Measurements from ENCODE around the gene STARD10. TPM values are rescaled to one million over a fixed set of nuclear protein-coding genes. Genes with fewer than 3 reads are reported as not detected.
A peak's percentile ranks its signal among the peaks of the same experiment; 100 is the strongest.

The STARD10 gene
- total and polyA plus RNA-seq, 2 donors from 2014 or later = 40.7 to 127 TPM

DNA sequence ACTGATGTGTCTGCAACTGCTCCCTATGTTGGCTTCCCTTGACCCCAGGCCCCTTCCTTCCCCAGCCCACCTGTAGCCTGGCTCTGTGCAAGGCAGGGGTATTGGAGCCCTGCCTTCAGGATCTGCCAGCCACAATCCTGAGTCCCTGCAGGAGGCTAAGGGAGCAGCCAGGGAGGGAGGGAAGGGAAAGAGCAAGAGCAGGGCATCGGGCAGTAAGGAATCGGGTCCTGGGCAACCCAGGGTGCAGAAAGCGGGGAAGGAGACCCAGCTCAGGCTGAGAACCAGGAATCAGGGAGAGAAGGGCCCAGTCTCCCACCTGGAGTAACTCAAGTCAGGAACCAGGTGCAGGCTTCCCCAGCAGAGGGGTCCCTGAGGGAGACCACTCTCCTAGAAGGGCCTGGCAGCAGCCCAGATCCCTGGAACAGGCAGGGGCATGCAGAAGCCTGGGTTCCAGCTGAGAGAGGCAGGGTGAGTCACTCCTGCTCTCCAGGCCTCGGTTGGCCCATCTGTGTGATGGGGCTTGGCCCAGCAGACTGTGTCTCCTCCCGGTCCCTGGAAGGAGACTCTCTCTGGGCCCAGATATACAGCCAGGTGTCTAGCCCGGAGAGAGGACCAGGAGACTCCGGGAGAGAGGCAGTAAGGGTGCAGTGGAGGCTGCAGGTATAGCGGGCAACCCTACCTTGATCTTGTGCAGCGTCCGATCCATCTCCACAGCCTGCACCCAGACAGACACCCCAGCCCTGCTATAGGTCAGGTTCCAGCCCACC, 13.4 kb downstream of the STARD10 start:
- H3K4me3 ChIP-seq (ENCODE audit: low read length in 3 of 3) = peak overlapping the region; percentile 38 to 71 (median 60)
- no peaks in the 10 kb centered on the region for H3K9me3 ChIP-seq (ENCODE audit: control insufficient read depth in 2 of 3, insufficient read depth in 1 of 3, low read length in 3 of 3)
- H3K27me3 ChIP-seq (ENCODE audit: control insufficient read depth, insufficient read depth, low read length) = no peaks in the 10 kb centered on the region
- intact Hi-C loops (cut with DNase I) = loop anchor here (10.0 kb wide), 1 partner anchor 46 kb away; no protein-coding TSS in a partner anchor
- peak overlapping the region in 2 of 3 donors; percentile 35 to 72 for H3K9ac ChIP-seq (ENCODE audit: low read length in 3 of 3)
- H3K27ac ChIP-seq (ENCODE audit: low read depth in 2 of 2, low read length in 2 of 2) = peak overlapping the region; percentile 61 to 71
- DNase-seq (no peak), FAIRE-seq (no peak)
- no peaks in the 10 kb centered on the region for H3K36me3 ChIP-seq (ENCODE audit: control insufficient read depth in 2 of 3, insufficient read depth in 3 of 3, low read length in 3 of 3)
- H3K4me1 ChIP-seq (ENCODE audit: control insufficient read depth in 2 of 3, insufficient read depth in 2 of 3, low read depth in 1 of 3, low read length in 3 of 3) = peaks cover 0 to 58% (median 19%) of the 10 kb centered on the region in 3 donors
- TF ChIP-seq, protein P1, sequence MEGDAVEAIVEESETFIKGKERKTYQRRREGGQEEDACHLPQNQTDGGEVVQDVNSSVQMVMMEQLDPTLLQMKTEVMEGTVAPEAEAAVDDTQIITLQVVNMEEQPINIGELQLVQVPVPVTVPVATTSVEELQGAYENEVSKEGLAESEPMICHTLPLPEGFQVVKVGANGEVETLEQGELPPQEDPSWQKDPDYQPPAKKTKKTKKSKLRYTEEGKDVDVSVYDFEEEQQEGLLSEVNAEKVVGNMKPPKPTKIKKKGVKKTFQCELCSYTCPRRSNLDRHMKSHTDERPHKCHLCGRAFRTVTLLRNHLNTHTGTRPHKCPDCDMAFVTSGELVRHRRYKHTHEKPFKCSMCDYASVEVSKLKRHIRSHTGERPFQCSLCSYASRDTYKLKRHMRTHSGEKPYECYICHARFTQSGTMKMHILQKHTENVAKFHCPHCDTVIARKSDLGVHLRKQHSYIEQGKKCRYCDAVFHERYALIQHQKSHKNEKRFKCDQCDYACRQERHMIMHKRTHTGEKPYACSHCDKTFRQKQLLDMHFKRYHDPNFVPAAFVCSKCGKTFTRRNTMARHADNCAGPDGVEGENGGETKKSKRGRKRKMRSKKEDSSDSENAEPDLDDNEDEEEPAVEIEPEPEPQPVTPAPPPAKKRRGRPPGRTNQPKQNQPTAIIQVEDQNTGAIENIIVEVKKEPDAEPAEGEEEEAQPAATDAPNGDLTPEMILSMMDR (IDR thresholded peaks at IDR 0.05; ENCODE audit: borderline replicate concordance, extremely low read depth, insufficient read depth) = no peak

DNA sequence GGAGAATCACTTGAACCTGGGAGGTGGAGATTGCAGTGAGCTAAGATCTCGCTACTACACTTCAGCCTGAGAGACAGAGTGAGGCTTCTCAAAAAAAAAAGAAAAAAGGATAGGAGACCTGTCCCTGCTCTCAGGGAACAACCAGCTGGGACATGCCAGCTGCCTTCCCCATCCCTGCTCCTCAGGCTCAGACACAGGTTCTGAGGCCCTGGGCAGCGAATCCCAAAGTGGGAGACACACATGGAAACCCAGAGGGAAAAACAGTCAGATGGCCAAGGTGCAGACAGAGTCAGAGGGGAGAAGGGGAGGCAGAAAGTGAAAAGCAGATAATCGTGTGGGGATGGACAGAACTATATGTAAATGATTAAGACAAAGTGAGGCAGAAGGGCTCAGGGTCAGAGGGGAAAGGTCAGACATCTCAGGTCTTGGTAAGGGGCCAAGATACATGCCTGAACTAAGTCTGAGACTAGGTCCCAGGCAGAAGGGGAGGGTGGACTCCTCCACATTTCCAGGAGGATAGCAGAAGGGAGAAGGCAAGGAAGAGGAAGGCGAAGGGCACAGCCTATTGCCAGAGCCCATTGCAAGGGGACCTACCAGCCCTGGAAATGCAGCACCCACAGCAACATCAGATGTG, 14.2 kb downstream of the STARD10 start:
- Histone ChIP-seq H3K27me3 (ENCODE audit: control insufficient read depth, insufficient read depth, low read length) (no peaks in the 10 kb centered on the region), H3K4me1 (ENCODE audit: control insufficient read depth in 2 of 3, insufficient read depth in 2 of 3, low read depth in 1 of 3, low read length in 3 of 3) (peaks cover 0 to 58% (median 21%) of the 10 kb centered on the region in 3 donors), H3K4me3 (ENCODE audit: low read length in 3 of 3) (peak overlapping the region in 1 of 3 donors; percentile 12), H3K27ac (ENCODE audit: low read depth in 2 of 2, low read length in 2 of 2) (peak overlapping the region; percentile 2 to 38), H3K36me3 (ENCODE audit: control insufficient read depth in 2 of 3, insufficient read depth in 3 of 3, low read length in 3 of 3) (no peaks in the 10 kb centered on the region), H3K9me3 (ENCODE audit: control insufficient read depth in 2 of 3, insufficient read depth in 1 of 3, low read length in 3 of 3) (no peaks in the 10 kb centered on the region), H3K9ac (ENCODE audit: low read length in 3 of 3) (peak overlapping the region in 1 of 3 donors; percentile 72)
- no peak for FAIRE-seq
- intact Hi-C loops (cut with DNase I) = loop anchor here (10.0 kb wide), 1 partner anchor 45 kb away; no protein-coding TSS in a partner anchor
- TF ChIP-seq, protein P1 (IDR thresholded peaks at IDR 0.05; ENCODE audit: borderline replicate concordance, extremely low read depth, insufficient read depth) = no peak
- DNase-seq = no peak

DNA sequence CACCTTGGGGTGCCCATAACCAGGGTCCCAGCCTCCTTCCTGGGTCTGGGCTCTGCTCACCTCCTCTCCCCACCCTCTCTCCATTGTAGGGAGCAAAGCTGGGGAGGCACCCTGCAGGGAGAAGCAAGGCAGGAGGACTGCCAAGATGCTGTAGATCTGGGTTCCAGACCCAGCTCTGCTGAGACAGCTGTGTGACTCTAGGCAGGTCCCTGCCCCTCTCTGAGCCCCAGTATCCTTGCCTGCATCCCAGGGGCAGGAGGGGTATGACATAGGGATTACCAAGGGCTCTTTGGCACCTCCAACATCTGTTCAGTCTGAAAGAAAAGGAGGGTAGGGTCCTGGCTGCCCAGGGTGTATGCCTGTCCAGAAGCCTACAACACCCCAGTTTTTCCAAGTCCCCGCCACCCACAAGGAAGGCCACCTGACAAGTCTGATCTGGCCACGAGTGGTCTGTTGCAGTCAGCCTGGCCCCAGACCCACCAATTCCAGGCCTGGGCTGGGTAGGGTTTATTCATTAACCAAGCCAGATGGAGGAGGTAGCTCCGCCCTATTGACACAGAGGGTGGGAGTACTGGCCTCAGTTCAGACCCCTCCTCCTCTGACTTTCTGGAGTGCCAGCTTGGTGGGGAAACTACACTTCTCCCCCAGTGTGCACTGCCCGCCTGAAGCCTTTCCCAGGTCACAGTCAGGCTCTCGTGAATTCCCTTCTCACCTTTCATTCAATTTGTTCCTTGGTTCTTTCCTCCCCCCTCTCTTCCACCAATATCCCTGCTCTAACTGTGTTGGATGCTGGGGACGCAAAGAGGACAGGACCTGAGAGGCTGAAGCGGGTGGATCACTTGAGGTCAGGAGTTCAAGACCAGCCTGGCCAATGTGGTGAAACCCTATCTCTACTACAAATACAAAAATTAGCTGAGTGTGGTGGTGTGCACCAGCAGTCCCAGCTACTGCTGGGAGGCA, 15.0 kb downstream of the STARD10 start:
- intact Hi-C loops (cut with DNase I) = no loop called here
- TF ChIP-seq, protein P1 (IDR thresholded peaks at IDR 0.05; ENCODE audit: borderline replicate concordance, extremely low read depth, insufficient read depth) = no peak
- Histone ChIP-seq H3K27me3 (ENCODE audit: control insufficient read depth, insufficient read depth, low read length) (no peaks in the 10 kb centered on the region), H3K9ac (ENCODE audit: low read length in 3 of 3) (peak overlapping the region in 1 of 3 donors; percentile 28), H3K27ac (ENCODE audit: low read depth in 2 of 2, low read length in 2 of 2) (peak overlapping the region; percentile 57 to 67), H3K4me3 (ENCODE audit: low read length in 3 of 3) (no peak overlapping the region), H3K4me1 (ENCODE audit: control insufficient read depth in 2 of 3, insufficient read depth in 2 of 3, low read depth in 1 of 3, low read length in 3 of 3) (peaks cover 0 to 62% (median 25%) of the 10 kb centered on the region in 3 donors), H3K9me3 (ENCODE audit: control insufficient read depth in 2 of 3, insufficient read depth in 1 of 3, low read length in 3 of 3) (no peaks in the 10 kb centered on the region), H3K36me3 (ENCODE audit: control insufficient read depth in 2 of 3, insufficient read depth in 3 of 3, low read length in 3 of 3) (no peaks in the 10 kb centered on the region)
- FAIRE-seq (no peak), DNase-seq (peak in 4 of 5 donors; percentile 77 to 86 (median 79))

Data from kidney (tissue), 14 donors.